OCI-LY3 (cell line): ENCODE measurements around the gene ELAVL2.

Source experiments
- H2AFZ ChIP-seq: fragments of 200-600, 300-600 bp; shearing (Covaris generic); 2 replicates; pipeline ENCODE4 v1.6.0; 2014; ENCODE audit warnings: antibody characterized with exemption, low read depth, low read length
- H3K27ac ChIP-seq: fragments of 200-600, 300-600 bp; sonication (generic); 2 replicates; pipeline ENCODE4 v1.5.1; 2014; ENCODE audit warnings: mild to moderate bottlenecking, low read length, moderate library complexity, mixed read lengths
- H3K27me3 ChIP-seq: fragments of 200-600, 300-600 bp; sonication (generic); 2 replicates; pipeline ENCODE4 v1.6.1; 2014; ENCODE audit warnings: low read depth, low read length, mixed read lengths
- H3K36me3 ChIP-seq: fragments of 200-600, 300-600 bp; sonication (generic); replicated peaks from 2 replicates; pipeline ENCODE3; 2014; ENCODE audit warnings: low read depth, low read length, mixed read lengths
- H3K4me1 ChIP-seq: fragments of 300-600, 200-600 bp; sonication (generic); 2 replicates; pipeline ENCODE4 v1.6.1; 2014; ENCODE audit warnings: low read length, mixed read lengths
- H3K4me2 ChIP-seq: fragments of 200-600, 300-600 bp; sonication (generic); 2 replicates; pipeline ENCODE4 v1.6.1; 2014; ENCODE audit warnings: low read length, mixed read lengths
- H3K4me3 ChIP-seq: fragments of 300-600, 200-600 bp; sonication (generic); 2 replicates; pipeline ENCODE4 v1.5.1; 2014; ENCODE audit warnings: antibody characterized with exemption, mild to moderate bottlenecking, low read length, moderate library complexity
- H3K79me2 ChIP-seq: fragments of 300-600, 200-600 bp; shearing (Covaris generic); 2 replicates; pipeline ENCODE4 v1.6.1; 2014; ENCODE audit warnings: mild to moderate bottlenecking, low read length, mixed read lengths
- H3K9ac ChIP-seq: fragments of 300-600, 200-600 bp; shearing (Covaris generic); 2 replicates; pipeline ENCODE4 v1.6.0; 2014; ENCODE audit warnings: mild to moderate bottlenecking, low read length, moderate library complexity
- H3K9me3 ChIP-seq: fragments of 200-600, 300-600 bp; shearing (Covaris generic); 2 replicates; pipeline ENCODE4 v1.6.1; 2014; ENCODE audit warnings: low read length, mixed read lengths; ENCODE audit not compliant: insufficient read depth
- H4K20me1 ChIP-seq: fragments of 200-600, 300-600 bp; sonication (generic); 2 replicates; pipeline ENCODE4 v1.6.1; 2016; ENCODE audit warnings: low read length, mixed read lengths; ENCODE audit not compliant: insufficient read depth
- EZH2phosphoT487 ChIP-seq: fragments of 200-600 bp; shearing (Covaris generic); IDR thresholded peaks from 2 replicates; pipeline ENCODE4 v1.6.1; 2018; ENCODE audit warnings: antibody characterized with exemption, mixed run types, low read depth
- TF ChIP-seq, protein P1 (sequence below): fragments of 200-600, 300-600 bp; sonication (generic); IDR thresholded peaks from 2 replicates; pipeline ENCODE4 v1.5.1; 2014; ENCODE audit warnings: antibody characterized with exemption, low read length, low read depth

ELAVL2 gene

DNA sequence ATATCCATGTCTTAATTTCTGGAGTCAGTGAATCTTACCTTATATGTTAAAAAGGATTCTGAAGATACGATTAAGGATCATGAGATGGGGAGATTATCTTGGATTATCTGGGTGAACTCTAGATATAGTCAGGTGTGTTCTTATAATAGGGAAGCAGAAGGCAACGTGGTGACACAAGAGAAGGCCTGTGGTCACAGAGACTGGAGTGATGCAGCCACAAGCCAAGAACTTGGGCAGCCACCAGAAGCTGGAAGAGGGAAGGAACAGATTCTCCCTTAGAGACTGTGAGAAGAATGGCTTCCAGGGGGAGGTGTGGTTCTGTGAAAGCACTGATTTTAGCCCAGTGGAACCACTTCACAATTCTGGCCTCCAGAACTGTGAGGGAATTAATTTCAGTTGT is 177.4 kb downstream of the ELAVL2 start:
- no peak overlapping the region for H3K27ac ChIP-seq
- no peaks in the 10 kb centered on the region for H3K27me3 ChIP-seq
- H3K4me1 ChIP-seq: no peaks in the 10 kb centered on the region
- no peak overlapping the region for H3K4me3 ChIP-seq
- no peak overlapping the region for H2AFZ ChIP-seq
- H3K4me2 ChIP-seq: no peak overlapping the region
- no peaks in the 10 kb centered on the region for H3K9me3 ChIP-seq
- no peaks in the 10 kb centered on the region for H3K36me3 ChIP-seq
- no peaks in the 10 kb centered on the region for H4K20me1 ChIP-seq
- H3K9ac ChIP-seq: no peak overlapping the region
- H3K79me2 ChIP-seq: no peaks in the 10 kb centered on the region
- TF ChIP-seq EZH2phosphoT487: no peak
- TF ChIP-seq, protein P1, sequence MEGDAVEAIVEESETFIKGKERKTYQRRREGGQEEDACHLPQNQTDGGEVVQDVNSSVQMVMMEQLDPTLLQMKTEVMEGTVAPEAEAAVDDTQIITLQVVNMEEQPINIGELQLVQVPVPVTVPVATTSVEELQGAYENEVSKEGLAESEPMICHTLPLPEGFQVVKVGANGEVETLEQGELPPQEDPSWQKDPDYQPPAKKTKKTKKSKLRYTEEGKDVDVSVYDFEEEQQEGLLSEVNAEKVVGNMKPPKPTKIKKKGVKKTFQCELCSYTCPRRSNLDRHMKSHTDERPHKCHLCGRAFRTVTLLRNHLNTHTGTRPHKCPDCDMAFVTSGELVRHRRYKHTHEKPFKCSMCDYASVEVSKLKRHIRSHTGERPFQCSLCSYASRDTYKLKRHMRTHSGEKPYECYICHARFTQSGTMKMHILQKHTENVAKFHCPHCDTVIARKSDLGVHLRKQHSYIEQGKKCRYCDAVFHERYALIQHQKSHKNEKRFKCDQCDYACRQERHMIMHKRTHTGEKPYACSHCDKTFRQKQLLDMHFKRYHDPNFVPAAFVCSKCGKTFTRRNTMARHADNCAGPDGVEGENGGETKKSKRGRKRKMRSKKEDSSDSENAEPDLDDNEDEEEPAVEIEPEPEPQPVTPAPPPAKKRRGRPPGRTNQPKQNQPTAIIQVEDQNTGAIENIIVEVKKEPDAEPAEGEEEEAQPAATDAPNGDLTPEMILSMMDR: no peak

DNA sequence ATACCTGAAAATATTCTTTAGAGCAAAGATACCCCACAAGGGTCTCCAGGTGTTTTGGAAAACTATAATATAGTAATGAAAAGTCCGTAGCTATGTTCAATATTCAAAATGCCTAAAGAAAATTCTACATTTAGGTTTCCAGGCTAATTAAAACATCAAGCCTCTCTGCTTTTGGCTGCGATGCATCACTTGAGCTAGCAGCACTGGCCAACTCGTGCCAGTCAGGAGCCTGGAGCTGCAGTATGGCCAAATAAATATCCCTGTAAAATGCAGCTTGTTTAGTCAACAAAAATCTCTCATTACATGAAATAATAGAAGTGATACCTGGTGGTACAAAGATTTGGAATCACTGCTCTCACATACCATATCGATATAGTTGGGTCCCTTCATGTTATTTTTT is 181.1 kb downstream of the ELAVL2 start:
- Histone ChIP-seq H2AFZ (no peak overlapping the region), H3K4me2 (no peak overlapping the region), H3K36me3 (no peaks in the 10 kb centered on the region), H3K27me3 (no peaks in the 10 kb centered on the region), H4K20me1 (no peaks in the 10 kb centered on the region), H3K4me1 (no peaks in the 10 kb centered on the region), H3K9me3 (no peaks in the 10 kb centered on the region), H3K79me2 (no peaks in the 10 kb centered on the region), H3K27ac (no peak overlapping the region), H3K9ac (no peak overlapping the region), H3K4me3 (no peak overlapping the region)
- TF ChIP-seq, protein P1: no peak
- no peak for TF ChIP-seq EZH2phosphoT487

DNA sequence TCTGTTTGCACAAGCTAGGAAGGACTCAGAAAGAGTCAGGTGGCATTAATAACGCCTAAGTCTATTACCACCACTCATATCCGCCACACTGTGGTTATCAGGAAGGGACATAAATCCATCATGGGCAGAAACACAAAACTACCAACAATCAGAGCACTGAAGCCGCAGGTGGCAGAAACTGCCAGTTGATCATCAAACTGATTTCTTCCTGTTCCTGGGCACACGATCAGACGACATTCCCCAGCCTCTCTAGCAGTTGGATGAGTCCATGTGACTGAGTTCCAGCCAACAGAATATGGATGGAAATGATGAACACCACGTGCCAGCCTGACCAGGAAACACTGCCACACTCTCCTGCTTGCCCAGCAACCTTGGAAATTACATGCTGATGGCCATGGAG is 181.7 kb downstream of the ELAVL2 start:
- no peak overlapping the region for H3K4me2 ChIP-seq
- no peak for TF ChIP-seq EZH2phosphoT487
- TF ChIP-seq, protein P1: no peak

DNA sequence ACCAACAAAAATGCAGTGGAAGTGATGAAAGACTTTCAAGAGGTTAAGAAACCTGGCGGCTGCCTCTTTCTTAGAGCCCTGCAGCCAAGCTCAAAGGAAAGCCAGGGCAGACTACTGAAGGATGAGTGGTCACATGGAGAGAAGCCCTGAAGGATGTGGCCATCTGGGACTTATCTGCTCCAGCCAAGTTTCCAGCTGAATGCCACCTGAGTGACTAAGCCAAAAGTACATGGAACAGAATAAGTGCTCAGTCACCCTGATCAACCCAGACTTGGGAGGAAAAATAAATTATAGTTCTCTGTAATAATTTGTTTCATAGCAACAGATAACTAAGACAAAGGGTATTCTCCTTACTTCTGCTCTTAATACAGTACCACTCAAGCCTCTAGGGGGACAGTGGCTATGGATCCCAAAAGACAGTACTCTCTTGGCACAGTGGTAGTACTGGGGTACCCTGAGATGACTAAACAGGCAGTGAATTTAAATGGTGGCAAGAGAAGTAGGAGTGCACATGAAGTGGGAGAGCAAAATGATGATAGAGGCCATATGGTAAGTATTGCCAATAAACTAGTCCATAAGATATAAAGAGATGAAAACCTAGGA is 182.3 kb downstream of the ELAVL2 start:
- Histone ChIP-seq H3K27ac (no peak overlapping the region), H3K4me2 (no peak overlapping the region), H3K79me2 (no peaks in the 10 kb centered on the region), H3K9ac (no peak overlapping the region), H3K4me1 (no peaks in the 10 kb centered on the region), H3K9me3 (no peaks in the 10 kb centered on the region), H3K4me3 (no peak overlapping the region), H3K27me3 (no peaks in the 10 kb centered on the region), H4K20me1 (no peaks in the 10 kb centered on the region), H2AFZ (no peak overlapping the region), H3K36me3 (no peaks in the 10 kb centered on the region)
- TF ChIP-seq, protein P1: no peak
- TF ChIP-seq EZH2phosphoT487: no peak

More for the DNA sequence above, 181.7 kb downstream of the ELAVL2 start:
- Histone ChIP-seq H3K4me3 (no peak overlapping the region), H3K4me1 (no peaks in the 10 kb centered on the region), H2AFZ (no peak overlapping the region), H3K79me2 (no peaks in the 10 kb centered on the region), H3K36me3 (no peaks in the 10 kb centered on the region), H3K27ac (no peak overlapping the region), H3K9me3 (no peaks in the 10 kb centered on the region), H4K20me1 (no peaks in the 10 kb centered on the region), H3K9ac (no peak overlapping the region), H3K27me3 (no peaks in the 10 kb centered on the region)
